ENCODE measurements around the gene EEIG1. TPM values are rescaled to one million over a fixed set of nuclear protein-coding genes. Genes with fewer than 3 reads are reported as not detected.

EEIG1 gene
- total and polyA plus RNA-seq, 10 of the 15 experiments (the other 5 are each of a cell fraction or from before 2014, with no cell fraction given) = 1.2 to 75.9 (median 9.0) TPM

GRCh38 chr9:127967151-127967809 lies 13.5 kb downstream of the EEIG1 start:
- H3K27ac ChIP-seq (ENCODE audit: control insufficient read depth, insufficient read depth) = no peak overlapping the region
- no TSS peak for BruUV-seq (replicated peaks)
- no peak for FAIRE-seq
- H3K4me1 ChIP-seq (ENCODE audit: control insufficient read depth, insufficient read depth, low read length) = peaks cover 48% of the 10 kb centered on the region
- no peak overlapping the region for H2AFZ ChIP-seq (ENCODE audit: control insufficient read depth, low read depth, low read length)
- intact Hi-C loops (cut with micrococcal nuclease; ENCODE audit: unreplicated experiment) (no loop called here), in situ Hi-C loops (cut with MboI) (loop anchor here (10.0 kb wide), 1 partner anchor 68 kb away; no protein-coding TSS in a partner anchor)
- peaks cover 11% of the 10 kb centered on the region for H4K20me1 ChIP-seq (ENCODE audit: control insufficient read depth, insufficient read depth)
- no peak for ATAC-seq
- H3K9me3 ChIP-seq (replicated peaks; ENCODE audit: control insufficient read depth, insufficient read depth, low read length) = no peaks in the 10 kb centered on the region
- H3K79me2 ChIP-seq (ENCODE audit: control insufficient read depth, insufficient read depth, low read length) = peaks cover 28% of the 10 kb centered on the region
- H3K36me3 ChIP-seq (ENCODE audit: control insufficient read depth in 2 of 2, insufficient read depth in 2 of 2, low read length in 1 of 2) = peaks cover 0 to 2% of the 10 kb centered on the region in 2 experiments; a peak in 3 of 4 replicates
- no peak overlapping the region for H3K9ac ChIP-seq (ENCODE audit: control insufficient read depth, insufficient read depth, low read length)
- SMC1A ChIA-PET (ENCODE audit: uncharacterized antibody, unreplicated experiment) = no interaction called here
- RAD21 ChIA-PET (ENCODE audit: unreplicated experiment) = interaction anchor here (1.6 kb wide), 1 partner anchor 67 kb away, joined by 3 read pairs; no protein-coding TSS in a partner anchor
- H3K27me3 ChIP-seq (replicated peaks in 1 of 2; ENCODE audit: control insufficient read depth in 2 of 2, insufficient read depth in 2 of 2, low read length in 1 of 2) = no peaks in the 10 kb centered on the region
- DNase-seq (ENCODE audit: low read depth, low spot score) = no peak
- CTCF ChIA-PET = interaction anchor here (1.7 kb wide), 1 partner anchor 12 kb away, joined by 5 read pairs; no protein-coding TSS in a partner anchor
- POLR2A ChIA-PET = no interaction called here
- WGBS (ENCODE audit: insufficient coverage, insufficient replicate concordance, low lambda C conversion rate, missing lambda C conversion rate) = 76% methylated on average over 9 of the region's 9 CpGs
- no peak overlapping the region for H3K4me2 ChIP-seq (ENCODE audit: control insufficient read depth, insufficient read depth)
- no peak for TF ChIP-seq RCOR1 (conservative IDR thresholded peaks at IDR 0.05; ENCODE audit: low read depth, low read length)
- no peak for TF ChIP-seq ZSCAN29 (IDR thresholded peaks at IDR 0.05)
- no peak for TF ChIP-seq TCF12 (IDR thresholded peaks at IDR 0.05; ENCODE audit: low read depth, low read length)
- TF ChIP-seq EP300 (IDR thresholded peaks at IDR 0.05; ENCODE audit: borderline replicate concordance in 1 of 2, control insufficient read depth in 1 of 2, low read depth in 2 of 2, low read length in 2 of 2) = no peak
- TF ChIP-seq SIN3A (IDR thresholded peaks at IDR 0.05; ENCODE audit: low read depth, low read length) = no peak
- TF ChIP-seq EZH2 (IDR thresholded peaks at IDR 0.05; ENCODE audit: borderline replicate concordance, control insufficient read depth, low read depth, low read length) = no peak
- TF ChIP-seq RELB (IDR thresholded peaks at IDR 0.05; ENCODE audit: low read depth) = no peak
- H3K4me3 ChIP-seq = no peak overlapping the region
